Medulla oblongata (tissue), 1 donor: ENCODE measurements around the gene JAKMIP1.

Experiments
- DNase-seq: peaks from one replicate; pipeline ENCODE4 v3.0.0-alpha.2; 2015; ENCODE audit errors: extremely low spot score

The JAKMIP1 gene

DNA sequence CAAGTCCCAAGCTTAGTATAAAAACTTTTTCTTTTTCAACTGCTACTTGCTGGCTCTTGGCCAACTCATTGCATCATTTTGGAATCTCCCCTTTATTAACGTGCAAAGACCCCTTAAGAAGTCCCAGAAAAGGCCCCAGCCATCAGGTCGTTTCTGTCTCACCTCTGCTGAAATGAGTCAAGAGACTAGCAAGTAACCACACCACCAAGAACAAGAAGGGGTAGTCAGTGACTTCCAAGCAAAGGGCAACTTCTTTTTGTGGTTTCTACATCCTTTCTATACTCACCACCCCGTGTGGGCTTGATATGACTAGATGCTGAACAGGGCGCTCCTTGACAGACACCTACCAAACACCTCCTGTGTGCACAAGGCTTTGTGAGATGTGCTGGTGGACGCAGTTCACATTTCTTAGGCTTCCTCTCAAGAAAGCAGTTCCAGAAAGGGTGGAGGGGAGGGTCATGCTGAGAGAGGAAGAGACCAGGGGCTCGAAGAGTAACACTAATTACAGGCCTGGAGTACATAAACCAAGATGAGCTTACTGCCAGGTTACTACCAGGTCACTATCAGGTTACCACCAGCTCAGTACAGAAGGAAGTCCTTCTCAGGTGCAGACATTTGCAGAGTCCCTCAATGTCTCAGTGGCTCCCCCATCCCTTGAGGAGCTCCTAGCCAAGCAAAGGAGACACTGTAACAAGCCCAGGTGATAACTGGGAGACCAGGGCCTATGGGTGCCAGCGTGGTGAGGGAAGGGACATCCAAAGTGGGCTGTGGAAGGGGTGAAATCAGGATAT lies 19.3 kb downstream of the JAKMIP1 start:
- no peak for DNase-seq

DNA sequence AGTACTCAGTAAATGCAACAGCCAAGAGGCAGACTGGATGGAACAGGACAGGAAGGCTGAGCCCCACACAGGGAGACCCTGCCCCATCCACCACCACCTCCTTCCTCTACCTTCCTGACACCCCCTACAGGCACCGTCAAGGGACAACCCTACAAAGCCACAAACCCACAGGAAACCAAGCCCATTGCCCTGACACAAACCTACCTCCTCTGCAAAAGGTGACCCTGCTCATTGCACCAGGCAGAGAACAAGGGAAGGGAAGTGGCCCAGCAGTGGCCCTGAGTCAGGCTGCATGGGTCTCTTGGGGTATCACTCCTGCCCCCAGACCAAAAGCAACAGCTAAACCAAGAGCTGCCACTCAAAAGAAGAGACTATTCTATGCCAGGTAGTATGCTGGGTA lies 21.0 kb downstream of the JAKMIP1 start:
- DNase-seq = no peak

DNA sequence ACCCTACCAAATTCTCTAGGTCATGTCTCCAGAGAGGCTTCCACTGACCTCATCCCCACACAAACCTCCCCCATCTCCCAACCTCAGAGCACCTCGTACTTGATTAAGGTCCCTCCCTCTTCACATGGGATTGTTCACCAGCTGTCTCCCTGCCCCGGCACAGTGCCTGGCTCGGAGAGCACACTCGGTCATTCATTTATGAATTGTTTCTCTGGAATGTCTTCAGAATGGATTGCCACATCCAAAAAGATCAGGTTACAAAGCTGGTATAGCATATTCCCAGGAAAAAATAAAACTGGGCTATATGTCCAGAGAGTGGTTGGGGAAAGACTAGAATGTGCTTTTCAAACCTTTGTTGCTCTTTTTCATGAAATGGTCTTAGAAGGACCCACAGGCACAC lies 21.6 kb downstream of the JAKMIP1 start:
- no peak for DNase-seq

DNA sequence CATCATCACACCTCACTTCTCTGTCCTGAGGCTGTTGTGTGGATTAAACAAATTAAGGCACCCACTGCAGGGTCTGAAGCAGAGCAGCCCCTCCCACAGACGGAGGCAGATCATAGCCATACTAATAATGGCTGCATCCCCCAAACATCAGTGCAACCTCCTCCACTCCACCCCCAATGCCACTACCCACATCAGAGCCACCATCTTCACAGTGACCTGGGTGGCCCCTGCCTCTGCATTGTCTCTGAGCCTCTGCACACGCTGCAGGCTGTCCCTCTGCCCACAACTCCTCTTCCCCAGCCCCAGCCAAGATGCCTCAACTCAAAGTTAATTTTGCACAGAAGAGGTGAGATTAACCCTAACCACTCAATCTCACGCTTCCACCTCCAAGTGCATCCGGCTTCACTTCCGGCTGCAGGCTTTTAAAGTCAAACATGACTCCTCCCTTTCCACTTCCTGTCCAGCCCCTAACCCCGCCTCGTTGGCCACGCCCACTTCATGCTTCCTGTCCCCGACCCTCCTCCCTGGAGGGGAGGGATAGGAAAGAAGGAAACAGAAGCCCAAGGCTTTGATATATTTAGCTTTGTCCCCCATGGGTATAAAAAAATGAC lies 22.7 kb downstream of the JAKMIP1 start:
- no peak for DNase-seq

DNA sequence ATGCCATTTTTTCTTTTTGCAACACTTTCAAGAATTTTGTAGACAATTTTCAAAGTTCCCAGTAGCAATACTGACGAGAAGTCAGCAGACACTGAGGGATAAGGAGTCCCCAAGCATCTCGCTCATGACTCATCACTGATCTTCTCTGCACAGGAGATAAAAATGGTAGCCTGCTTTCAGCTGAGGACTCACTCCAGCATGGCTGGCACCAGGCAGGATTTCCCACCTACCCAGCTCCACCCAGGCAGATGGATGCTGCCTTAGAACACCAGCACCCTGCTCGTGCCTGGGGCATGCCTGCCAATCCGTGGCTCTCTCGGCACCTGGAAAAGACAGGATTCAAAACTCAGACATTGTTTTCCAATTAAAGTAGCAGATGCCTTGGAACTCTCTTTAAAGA lies 24.9 kb downstream of the JAKMIP1 start:
- DNase-seq = no peak

DNA sequence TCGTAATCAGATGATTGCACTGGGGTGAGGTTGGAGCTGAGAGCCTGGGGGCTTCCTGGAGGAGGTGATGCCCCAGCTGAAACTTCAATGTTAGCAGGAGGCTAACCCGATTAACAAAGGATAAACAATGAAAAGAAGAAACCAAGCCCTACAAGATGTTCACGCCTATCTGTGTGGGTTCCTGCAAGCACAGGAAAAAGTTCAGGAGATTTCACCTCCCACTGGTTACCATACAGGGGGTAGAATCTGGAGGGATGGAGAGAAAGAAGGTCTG lies 27.5 kb downstream of the JAKMIP1 start:
- no peak for DNase-seq

DNA sequence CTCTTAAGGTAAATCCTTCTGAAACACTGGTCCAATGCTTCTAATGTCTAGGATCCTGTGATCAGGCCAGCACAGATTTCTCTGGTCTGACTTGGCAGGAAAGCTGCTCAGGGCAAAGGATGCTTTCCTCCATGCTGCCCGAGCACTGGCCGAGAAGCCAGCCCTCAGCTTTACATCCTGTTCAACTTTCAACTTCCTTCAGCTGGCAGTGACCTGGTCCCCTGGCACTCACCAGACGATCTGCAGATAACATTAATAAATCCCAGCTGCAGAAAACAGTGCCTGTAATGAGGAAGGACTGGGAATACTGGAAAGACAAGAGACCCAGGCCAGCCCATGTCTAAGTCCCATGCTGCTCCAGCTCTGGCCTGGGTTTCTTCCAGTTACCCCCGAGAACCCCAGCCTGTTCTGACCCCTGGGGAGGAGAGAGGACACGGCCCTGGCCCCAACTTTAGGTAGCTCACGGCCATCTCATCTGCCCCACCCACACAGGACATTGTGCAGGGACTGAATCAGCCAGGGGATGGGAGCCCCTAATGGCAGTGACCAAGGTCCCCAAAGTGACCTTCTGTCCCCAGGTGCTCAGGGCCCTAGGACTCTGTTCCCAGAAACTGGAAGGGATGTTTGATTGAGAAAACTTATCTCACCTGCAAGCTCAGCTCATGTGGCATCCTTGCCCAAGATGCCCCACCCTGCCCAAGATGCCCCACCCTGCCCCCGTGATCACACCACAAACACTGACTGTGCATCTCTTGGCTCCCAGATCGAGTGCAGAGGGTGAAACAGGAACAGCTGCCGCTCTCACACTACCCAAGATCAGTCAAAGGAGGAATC lies 28.0 kb downstream of the JAKMIP1 start:
- DNase-seq = no peak

DNA sequence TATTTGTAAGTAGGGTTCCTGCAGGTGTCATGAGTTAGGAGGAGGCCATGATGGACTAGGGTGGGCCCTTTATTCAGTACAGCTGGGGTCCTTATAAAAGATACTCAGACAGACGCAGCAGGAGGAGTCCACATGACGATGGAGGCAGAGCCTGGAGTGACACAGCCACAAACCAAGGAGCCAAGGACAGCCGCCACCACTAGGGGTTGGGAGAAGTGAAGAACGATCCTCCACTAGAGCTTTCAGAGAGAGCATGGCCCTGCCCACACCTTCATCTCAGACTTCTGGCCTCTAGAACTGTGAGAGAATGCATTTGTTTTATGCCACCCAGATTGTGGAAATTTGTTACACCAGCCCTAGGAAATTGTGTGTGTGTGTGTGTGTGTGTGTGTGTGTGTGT lies 31.1 kb downstream of the JAKMIP1 start:
- no peak for DNase-seq

DNA sequence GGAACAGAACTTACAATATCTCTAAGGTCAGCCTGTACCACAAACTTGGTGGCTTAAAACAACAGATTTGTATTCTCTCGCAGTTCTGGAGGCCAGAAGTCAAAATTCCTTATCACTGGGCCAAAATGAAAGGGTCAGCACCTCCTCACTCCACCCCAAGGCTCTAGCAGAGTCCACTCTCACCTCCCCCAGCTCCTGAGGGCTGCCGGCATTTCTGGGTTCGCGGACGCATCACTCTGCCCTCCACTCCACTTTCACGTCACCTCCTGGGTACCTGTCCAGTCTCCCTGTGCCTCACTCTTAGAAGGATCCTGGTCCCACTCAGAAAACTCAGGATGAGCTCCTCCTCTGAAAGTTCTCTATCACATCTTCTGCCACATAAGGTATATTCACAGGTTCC lies 34.6 kb downstream of the JAKMIP1 start:
- DNase-seq = no peak

DNA sequence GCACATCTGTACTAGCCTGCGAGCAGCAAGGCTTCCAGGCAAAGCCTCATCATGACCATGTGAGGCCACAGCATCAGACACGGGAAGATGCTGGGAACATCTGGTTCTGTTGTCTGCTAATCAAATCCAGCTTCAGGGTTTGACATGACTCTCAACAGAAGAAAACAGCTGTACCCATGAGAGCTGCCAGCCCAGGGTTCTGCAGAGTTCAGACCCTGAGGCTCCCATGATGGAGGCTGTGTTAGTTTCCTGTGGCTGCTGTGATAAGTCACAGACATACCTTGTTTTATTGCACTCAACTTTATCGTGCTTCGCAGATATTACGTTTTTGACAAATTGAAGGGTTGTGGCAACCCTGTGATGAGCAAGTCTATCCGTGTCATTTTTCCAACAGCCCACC lies 37.5 kb downstream of the JAKMIP1 start:
- no peak for DNase-seq

DNA sequence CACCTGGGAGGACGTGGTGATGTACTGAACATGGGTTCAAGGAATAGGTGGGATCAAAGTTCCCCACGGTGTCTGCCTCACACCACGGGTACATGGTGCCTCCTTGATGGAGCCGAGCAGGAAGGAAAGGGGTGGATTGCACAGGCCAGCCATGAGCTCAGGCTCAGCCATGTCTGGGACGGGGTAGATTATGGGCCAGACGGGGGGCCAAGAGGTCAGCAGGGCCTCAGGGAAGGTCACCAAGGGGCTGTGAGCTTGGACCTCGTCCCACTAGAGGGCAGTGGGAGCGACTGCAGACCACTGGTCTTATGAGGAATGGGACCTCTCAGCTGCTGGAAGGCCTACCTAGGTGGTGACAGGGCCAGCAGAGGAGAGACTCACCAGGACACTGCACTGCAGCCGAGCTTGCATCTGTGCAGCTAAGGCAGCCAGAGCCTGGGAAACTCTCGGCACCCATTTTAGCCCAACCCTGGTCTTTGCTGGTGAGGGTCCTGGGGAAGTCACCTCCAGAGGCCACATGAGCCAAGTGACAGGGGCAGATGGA lies 38.4 kb downstream of the JAKMIP1 start:
- no peak for DNase-seq

DNA sequence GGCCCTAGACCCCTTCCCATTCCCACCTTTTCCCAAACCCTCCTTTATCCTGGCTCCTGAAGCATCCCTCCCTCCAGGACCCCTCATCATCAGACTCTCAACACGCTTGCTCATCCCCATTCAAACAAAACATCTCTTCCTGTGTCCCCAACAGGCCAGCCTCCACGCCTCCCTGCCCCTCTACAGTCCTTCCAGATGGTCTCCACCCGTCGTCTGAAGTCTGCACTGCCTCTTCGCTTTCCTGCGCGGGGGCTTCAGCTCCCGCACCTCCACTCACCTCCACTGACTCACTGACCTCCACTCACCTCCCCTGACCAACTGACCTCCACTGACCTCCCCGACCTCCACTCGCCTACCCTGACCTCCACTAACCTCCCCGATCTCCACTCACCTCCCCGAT lies 39.8 kb downstream of the JAKMIP1 start:
- no peak for DNase-seq

DNA sequence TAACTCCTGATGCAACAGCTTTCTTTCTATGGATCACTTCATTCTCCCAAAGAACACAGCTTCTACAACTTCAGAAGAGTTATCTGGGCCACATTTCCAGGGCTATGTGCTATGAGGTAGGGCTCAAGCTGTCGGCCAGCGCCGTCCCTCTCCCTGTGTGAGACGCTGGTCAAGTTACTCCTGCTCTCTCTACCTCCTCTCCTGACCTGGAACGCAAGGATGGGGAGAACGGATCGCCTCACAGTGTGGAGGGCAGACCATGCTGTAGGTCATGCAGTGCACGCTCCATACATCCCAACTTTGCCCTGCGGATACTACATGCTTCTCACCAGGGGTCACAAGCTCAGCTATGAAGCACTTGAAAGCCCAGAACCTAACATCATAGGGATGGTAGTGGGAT lies 42.4 kb downstream of the JAKMIP1 start:
- DNase-seq = no peak

DNA sequence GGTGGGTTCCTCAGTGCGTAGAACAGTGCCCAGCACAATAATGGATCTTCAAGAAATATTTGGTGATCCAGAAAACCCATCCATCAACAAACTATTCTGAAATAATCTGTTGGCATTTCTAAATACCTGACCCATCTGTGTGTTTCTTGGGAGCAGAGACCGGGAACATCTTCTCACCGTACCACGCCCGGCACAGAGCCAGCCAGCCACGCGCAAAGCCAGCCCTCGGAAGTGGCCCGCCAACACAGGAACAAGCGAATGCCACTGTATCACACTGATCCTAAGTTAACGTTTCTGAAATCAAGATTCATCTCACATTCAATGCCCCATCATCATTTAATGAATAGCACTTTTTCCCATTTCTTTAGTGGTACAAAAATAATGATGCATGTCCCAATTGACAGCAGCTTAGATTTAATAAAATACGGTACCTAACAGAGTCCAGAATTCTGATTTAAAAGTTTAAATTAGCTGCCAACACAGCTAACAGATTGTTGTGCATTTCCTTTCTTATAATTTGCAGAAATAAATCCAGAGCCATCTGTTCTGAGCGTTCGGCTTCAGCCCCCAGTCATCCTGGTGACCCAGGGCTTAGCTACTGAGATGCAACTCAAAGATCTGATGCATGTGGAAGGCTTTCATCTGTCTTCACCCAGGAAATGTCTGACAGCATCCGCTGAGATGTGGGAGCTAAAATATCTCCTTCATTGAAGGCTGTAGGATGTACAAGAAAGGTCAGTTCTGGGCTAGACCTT lies 44.2 kb downstream of the JAKMIP1 start:
- no peak for DNase-seq

DNA sequence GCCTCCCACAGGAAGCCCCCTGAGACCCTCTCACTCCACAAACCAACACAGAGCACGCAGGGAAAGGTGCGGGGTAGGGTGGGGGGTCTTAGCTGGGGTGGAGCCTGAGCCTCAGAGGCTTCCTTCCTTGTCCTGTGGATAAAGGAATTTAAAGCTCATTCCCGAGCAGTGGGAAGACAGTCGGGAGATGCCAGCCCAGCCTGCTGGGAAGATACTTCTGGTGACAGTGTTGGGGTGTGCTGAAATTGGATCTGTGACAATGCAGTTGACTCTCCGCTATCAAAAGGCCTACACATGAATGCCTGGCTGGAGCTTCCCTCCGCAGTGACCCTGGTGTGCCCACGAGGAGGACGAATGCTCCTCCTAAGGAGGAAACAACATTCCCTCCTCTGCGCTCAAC lies 45.5 kb downstream of the JAKMIP1 start:
- no peak for DNase-seq

DNA sequence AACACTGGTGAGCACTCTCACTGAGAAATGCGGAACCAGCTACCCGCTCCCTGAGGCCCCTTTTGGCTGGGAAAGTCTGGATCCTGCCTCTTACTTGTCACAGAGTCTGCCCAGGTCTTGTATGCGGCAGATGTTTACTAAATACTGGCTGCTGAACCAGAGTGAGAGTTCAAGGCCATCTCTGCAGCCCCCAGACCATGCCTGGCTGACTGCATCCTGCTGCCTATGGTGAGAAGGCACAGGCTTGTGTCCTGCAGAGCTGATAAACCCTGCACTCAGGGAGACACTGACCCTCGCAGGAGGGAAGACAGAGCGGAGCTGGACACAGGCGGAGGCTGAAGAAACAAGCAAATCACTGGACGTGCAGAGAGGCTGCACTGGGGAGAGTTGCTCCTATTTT lies 46.5 kb downstream of the JAKMIP1 start:
- DNase-seq = no peak

DNA sequence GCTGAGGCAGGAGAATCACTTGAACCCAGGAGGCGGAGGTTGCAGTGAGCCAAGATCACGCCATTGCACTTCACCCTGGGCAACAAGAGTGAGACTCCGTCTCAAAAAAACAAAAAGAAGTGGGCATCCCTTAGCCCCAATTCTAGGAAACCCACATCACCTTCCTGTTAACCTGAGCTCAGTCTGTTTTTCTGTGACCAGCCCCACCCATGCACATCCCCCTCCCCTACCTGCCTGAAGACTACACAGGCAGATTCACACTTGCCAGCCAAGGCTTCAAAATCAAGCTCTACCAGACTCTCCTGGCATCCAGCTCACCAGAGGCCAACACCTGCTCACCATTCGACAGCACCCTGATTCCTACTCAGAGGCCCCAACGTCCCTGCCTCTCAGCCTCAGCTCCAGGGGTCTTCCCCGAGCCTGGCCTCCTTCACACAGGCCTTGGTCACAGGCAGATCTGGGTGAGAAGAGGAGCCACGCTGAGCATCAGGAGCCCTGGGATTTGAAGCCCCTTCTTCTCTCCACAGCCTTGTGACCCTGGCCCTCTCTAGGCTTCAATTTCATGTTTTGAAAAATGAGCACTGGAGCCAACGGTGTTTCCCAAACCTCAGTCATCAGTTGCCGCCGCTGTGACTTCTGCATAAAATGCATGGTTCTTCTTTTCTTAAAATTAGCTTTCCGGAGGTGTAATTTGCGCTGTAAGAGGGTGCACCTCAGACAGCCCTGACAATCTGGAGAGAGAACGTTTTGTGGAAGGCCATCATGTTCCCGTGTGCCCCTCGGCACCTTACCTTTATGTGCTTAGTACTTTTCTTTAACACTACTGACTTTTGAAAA lies 47.3 kb downstream of the JAKMIP1 start:
- no peak for DNase-seq

DNA sequence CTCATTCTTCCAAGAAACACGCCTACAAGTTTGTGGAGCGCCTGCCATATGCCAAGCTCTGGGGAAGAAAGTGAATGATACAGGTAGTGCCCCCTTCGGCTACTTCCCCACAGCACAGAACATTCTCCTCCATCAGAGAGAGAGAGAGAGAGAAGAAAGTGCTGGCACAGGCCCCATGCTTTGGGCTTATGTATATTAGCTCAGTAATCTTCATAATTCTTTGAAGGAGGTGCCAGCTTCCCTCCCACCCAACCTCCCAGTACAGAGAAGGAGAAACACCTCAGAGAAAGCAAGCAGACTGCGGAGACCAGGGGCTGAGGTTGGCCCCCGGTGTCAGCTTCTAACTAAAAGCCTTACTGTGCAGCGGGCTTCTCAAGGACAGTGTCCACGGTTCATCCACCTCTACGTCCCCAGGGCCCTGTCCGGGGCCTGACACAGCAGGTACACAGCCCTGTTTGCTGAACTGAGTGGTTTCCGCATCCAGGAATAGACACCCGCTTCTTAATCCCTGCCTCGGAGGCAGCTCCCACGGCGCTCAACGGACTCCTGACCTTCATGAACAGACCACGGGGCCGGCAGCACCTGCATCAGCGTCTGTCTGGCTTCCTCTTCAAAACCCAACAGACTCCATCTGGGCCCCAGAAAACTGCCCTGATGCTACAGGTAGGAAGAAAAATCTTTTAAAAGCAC lies 50.2 kb downstream of the JAKMIP1 start:
- no peak for DNase-seq

DNA sequence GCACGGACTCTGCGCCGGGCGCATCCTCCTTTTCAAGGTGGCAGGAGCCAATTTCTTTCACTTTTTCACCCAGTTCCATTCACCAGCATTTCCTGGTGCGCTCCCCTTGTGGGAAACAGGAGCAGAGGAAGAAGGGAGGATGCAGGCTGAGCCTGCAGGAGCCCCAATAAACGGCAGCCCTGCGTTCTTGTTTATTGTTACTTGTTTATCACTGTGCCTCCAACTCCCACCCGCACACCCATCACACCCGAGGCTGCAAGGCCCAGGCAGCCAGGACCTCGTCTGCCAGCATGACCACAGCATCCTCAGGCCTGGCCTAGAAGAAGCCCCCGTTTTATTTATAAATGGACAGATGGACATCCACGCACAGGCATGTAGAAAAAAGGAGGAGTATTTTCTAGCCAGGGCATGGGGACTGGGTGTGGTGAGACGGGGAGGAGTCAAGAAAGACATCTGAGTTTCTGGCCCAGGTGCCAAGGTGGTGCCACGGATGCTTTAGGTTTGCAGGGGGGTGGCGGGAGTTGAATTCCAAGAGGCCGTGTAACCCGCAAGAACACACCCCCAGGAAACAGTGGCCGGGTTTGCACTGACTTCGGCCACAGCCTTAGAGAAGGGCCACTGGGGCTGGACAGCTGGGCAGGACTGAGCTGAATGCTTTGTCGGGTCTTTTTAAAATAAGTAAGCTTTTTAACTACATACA lies 51.7 kb downstream of the JAKMIP1 start:
- no peak for DNase-seq

DNA sequence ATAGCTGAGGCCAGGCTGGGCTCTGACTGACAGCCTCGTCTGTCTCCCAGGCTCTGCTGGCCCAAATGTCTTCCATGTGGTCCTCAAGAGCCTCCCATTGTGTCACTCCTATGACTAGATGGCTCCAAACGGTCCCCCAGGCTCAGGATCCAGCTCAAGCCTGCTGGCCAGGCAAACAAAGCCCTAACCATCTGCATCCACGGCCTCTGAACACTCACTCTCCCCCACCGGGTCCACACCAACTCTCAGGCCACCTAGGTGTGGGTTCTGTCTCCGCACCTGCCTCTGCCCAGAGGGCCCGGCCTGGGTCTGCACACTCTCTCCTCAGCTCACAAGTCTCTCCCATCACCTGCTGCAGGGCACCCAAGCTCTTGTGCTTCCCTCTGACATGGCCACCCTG lies 52.9 kb downstream of the JAKMIP1 start:
- DNase-seq = no peak
